GM13976 (cell line): ENCODE results near the gene ENDOD1.

Experiments
- DNase-seq: peaks from one replicate; pipeline ENCODE4 v3.0.0; 2012; ENCODE audit warnings: low spot score
- in situ Hi-C: fragments of 300-500 bp; cut with MboI; formaldehyde crosslinking; loops from one replicate; pipeline ENCODE4 v1.12.0; 2022; ENCODE audit warnings: low sequenced_read_pairs, mixed read lengths, inconsistent platforms; ENCODE audit not compliant: unreplicated experiment
- TF ChIP-seq, protein P1 (sequence below): IDR thresholded peaks from 2 replicates; pipeline ENCODE4 v1.5.1; 2012; ENCODE audit warnings: borderline replicate concordance, mild to moderate bottlenecking; ENCODE audit not compliant: insufficient read depth; ENCODE audit errors: extremely low read depth, missing control alignments, control extremely low read depth

The ENDOD1 gene

GRCh38 chr11:95072948-95073347, 16.7 kb upstream of the ENDOD1 start:
- DNase-seq: no peak
- in situ Hi-C loops: loop anchor here (10.0 kb wide), 1 partner anchor 62 kb away; no protein-coding TSS in a partner anchor
- TF ChIP-seq, protein P1, sequence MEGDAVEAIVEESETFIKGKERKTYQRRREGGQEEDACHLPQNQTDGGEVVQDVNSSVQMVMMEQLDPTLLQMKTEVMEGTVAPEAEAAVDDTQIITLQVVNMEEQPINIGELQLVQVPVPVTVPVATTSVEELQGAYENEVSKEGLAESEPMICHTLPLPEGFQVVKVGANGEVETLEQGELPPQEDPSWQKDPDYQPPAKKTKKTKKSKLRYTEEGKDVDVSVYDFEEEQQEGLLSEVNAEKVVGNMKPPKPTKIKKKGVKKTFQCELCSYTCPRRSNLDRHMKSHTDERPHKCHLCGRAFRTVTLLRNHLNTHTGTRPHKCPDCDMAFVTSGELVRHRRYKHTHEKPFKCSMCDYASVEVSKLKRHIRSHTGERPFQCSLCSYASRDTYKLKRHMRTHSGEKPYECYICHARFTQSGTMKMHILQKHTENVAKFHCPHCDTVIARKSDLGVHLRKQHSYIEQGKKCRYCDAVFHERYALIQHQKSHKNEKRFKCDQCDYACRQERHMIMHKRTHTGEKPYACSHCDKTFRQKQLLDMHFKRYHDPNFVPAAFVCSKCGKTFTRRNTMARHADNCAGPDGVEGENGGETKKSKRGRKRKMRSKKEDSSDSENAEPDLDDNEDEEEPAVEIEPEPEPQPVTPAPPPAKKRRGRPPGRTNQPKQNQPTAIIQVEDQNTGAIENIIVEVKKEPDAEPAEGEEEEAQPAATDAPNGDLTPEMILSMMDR: no peak

DNA sequence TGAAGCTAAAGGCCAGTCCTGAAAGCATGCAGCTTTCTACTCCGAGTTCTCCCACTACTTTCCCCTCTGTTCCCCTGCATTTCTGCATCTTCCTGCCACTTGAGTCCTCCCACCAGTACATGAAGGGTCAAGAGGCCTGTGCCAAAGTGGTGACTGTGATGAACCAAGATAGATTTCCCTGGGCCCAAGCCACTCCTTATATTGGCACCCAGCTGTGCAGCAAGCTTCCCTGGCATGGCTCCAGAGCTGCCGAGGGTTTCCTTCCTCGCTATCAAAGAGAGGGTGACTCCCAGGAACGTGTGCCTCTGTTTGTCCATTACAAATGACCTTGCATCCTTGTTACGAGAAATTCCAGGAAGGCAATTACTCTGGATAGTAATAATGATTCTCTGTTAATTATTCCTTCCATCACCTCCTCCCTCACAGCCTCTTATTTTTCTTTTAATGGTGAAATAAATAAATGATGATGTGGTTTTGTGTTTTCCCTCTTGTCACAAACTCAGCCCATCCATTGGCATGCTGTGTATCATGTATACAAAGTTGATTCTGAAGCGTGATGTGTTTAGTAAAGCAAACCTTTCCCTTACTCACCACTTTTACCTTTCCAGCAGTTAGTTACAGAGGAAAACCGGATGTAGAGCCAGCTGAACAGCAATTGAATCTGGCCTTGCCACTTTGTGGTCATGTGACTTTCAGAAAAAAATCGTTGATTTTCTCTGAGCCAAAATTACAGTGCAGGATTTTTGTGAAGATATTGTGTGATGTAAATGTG, 14.7 kb upstream of the ENDOD1 start:
- TF ChIP-seq, protein P1: no peak
- in situ Hi-C loops: loop anchor here (10.0 kb wide), 1 partner anchor 60 kb away; no protein-coding TSS in a partner anchor
- no peak for DNase-seq

DNA sequence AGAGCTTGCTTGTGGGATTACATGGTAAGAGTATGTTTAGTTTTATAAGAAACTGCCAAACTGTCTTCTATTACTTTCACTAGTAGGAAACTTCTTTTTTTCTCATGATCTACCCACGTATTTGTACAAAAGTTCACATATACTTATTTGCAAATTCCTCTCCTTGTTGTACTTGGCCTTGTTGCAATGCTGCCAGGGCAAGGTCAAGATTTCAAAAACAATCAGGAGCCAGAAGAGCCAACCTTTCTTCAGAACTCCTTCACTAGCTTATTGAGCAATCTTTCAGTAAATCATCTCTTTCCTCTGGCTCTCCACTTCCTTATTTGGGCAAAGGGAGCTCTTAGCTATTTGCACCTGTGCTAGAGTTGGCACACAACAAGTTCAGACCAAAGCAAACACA, 13.2 kb upstream of the ENDOD1 start:
- in situ Hi-C loops: loop anchor here (10.0 kb wide), 1 partner anchor 58 kb away; no protein-coding TSS in a partner anchor
- DNase-seq: no peak
- TF ChIP-seq, protein P1: no peak

DNA sequence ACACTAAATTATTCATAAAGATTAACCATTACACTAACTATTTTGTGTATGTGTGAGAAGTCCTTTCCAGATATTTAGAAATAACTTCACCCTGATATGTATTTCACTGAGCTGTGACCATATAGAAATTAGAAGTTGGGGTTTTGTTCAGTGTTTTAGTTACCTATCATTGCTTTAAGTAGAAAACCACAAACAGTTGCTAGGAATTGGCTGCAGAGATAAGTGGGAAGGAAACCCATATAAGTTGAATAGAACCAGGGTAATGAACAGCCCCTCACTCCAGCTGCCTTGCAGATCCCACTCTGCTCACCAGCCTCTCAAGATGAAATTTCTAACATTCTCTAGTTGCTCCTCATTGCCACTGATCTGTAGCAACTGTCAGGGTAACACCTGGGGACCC, 12.7 kb upstream of the ENDOD1 start:
- in situ Hi-C loops: loop anchor here (10.0 kb wide), 1 partner anchor 58 kb away; no protein-coding TSS in a partner anchor
- DNase-seq: no peak
- TF ChIP-seq, protein P1: no peak

DNA sequence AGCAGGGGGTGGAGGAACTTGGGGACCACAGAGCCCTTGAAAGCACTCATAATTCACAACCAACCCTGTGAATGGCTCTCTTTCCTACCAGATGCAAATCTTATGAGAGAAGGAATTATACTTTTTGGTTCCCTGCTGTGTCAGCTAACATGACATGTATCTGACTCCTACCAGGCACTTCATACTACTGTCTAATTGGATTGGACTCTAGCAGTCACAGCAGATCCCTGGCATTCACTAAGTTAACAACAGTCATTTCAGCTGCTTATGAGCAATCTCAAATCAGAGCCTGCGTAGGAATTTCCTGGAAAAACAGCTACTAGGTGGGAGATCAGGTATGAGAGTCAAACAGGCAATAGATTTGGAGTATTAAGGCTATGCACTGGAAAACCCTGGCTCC, 11.1 kb upstream of the ENDOD1 start:
- DNase-seq: no peak
- in situ Hi-C loops: loop anchor here (10.0 kb wide), 1 partner anchor 56 kb away; no protein-coding TSS in a partner anchor
- TF ChIP-seq, protein P1: no peak

- no peak for DNase-seq
- in situ Hi-C loops: no loop called here
Measured at GRCh38 chr11:95081010-95081409, 8.6 kb upstream of the ENDOD1 start.

More at GRCh38 chr11:95081010-95081409, 8.6 kb upstream of the ENDOD1 start:
- TF ChIP-seq, protein P1: no peak
